ENCODE measurements around the gene ERG28.
A peak's percentile ranks its signal among the peaks of the same experiment; 100 is the strongest.
"Not testable (repeated sequence)": the region's sequence is repeated elsewhere in the genome, so short reads cannot be mapped to it uniquely, and the experiment has no call there.

Gene ERG28

GRCh38 chr14:75660630-75661498 is at the start of gene ERG28, which contains the start of gene TTLL5:
ERG28 (minus strand) TSS chr14:75660876; CDS start chr14:75657502, 3,374 bp downstream.
TTLL5 (plus strand) TSS chr14:75661246; CDS start chr14:75663150, 1,904 bp downstream.
- peak; percentile 94 to 100 (median 98) for DNase-seq

- peak in 53 of 58 donors; percentile 5 to 84 (median 52) for DNase-seq
These were observed 48.6 kb upstream of the ERG28 start for GRCh38 chr14:75709207-75709812.

DNA sequence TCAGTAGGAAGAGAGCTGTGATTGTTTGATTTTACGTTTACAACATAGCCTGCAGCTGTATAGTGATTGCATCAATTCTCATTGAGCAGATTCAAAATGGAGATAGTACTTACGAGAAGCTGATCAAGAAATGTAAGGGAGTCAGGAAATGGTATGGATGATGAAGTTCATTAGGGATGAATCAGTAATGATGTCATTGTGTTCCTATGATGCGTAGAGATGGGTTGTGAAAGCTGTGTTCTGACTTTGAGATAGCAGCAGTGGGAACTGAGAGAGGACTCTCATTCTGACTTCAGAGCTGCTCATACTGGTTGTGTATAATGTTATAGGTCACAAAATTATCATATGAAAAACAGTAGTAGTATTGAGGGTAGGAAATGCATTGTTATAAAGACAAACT is 44.3 kb upstream of the ERG28 start:
- no peak for DNase-seq

DNA sequence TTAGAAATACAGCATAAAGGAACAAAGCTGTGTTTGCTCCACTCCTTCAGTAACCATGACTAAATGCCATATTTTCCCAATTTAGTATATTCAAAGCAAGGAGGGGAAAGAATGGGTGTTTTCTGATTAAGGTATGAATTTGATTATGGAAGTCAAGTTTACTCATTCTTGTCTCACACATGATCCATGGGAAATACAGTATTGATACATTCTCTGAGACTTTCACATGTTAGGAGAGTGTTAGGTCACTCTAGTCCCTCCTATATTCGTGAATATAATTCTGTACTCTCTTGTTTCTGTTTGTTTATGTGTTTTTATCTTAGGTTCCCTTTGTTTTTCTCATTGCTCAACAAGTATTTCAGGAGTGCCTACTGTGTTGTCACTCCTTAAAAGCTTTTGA is 42.8 kb upstream of the ERG28 start:
- no peak for DNase-seq

DNA sequence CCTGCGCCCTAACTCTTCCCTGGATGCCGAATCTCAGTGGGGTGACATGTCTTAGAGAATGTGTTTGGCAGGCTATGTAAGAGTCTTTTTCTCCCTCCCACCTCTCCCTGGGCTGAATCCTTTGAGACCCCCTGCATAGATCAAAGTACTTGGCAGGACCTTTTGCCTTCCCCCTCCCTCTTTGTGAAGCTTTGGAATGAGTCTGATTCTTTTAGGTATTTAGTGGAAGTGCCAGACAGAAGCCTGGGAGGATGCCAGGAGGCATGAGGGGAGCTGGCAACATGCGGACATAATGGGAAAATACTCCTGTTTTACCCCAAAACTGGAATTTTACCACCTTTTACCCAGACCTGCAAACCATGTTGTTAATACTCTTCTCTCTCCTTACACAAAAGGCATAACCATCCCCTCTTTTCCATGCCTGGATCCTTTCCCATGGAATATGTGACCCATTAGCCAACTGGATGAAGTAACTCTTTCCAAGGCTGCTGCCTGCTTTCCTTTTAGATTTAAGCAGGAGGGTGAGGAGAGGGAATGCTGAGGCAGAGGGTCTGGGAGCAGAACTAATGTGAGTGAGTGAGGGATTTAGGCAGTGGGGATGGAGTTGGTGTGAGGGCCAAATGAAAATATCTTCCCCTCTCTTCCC is 42.1 kb upstream of the ERG28 start:
- DNase-seq: peak in 27 of 58 donors; percentile 1 to 66 (median 19)

- peak in 1 of 58 donors; percentile 13 for DNase-seq
These were observed 41.4 kb upstream of the ERG28 start for GRCh38 chr14:75702122-75702521.

- DNase-seq: no peak
These were observed 39.6 kb upstream of the ERG28 start for GRCh38 chr14:75700295-75700694.

DNA sequence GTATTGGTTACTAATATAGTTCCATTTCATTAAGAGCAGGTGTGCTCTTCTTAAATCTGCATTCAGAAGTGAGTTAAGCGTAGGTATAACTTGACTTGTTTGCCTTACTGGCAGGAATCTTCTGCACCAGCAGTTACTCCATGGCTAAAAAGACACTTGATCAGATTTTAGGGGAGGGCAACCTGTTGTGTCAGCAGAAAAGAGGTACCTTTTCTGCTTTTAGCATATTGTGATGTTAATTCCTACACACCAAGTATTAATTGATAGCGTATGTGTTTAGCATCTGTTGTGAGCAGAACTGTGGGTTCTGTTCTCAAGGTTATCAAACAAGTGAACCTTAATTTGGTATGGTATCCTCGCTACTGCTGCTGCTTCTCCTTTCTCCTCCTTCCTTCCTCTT is 38.7 kb upstream of the ERG28 start:
- DNase-seq: no peak

DNA sequence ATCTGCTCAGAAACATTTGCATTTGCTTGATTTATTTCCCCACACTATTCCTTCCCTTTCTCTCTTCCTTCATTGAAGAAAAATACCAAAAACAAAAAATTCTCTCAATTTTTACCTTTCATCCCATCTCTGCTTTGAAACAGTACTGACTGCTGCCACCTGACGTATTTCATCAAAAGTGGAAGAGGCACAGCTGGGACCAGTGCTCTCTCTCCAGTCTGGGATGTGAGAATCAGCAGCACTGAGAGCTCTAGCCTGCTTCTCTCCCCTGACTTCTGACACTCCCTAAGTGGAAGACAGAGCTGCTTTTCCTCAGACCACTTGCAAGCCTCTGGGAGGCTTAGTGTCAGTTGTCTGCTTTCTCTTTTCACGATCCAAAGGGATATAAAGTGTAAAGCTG is 37.2 kb upstream of the ERG28 start:
- no peak for DNase-seq

- peak in 5 of 58 donors; percentile 4 to 34 (median 14) for DNase-seq
These were observed 36.7 kb upstream of the ERG28 start for GRCh38 chr14:75697386-75697785.

- not testable (repeated sequence) for DNase-seq
These were observed 34.3 kb upstream of the ERG28 start for GRCh38 chr14:75695025-75695424.

GRCh38 chr14:75690010-75690409 is 29.3 kb upstream of the ERG28 start:
- DNase-seq: no peak

DNA sequence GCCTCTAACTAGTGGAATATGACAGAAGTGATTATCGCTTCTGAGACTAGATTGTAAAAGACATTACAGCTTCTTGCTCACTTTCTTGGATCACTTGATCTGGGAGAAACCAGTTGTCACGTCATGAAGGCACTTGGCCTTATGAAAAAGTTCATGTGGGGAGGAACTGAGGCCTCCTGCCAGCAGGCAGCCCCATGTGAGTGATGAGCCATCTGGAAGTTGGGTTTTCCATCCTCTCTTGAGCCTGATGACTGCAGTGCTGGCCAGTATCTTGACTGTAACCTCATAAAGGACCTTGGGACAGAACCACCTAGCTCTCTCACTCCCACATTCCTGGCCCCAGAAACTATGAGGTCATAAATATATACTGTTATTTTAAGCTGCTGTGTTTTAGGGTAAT is 28.3 kb upstream of the ERG28 start:
- no peak for DNase-seq

DNA sequence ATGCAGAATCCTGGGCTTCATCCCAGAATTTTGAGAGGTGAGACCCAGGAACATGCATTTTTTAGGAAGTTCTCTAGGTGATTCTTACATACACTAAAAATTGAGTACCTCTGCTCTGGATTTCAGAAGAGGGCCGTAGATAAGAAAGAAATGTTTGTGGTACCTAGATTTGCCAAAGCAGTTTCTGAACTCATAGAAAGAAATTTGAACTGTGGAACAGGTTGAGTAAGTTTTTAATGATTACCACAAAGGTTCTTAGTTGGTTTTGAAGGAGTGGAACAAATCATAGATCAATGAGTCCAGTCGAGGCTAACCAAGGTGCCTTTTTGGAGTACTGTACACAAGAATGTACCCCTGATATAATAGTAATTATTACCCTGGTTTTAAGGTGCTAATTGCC is 25.2 kb upstream of the ERG28 start:
- no peak for DNase-seq

DNA sequence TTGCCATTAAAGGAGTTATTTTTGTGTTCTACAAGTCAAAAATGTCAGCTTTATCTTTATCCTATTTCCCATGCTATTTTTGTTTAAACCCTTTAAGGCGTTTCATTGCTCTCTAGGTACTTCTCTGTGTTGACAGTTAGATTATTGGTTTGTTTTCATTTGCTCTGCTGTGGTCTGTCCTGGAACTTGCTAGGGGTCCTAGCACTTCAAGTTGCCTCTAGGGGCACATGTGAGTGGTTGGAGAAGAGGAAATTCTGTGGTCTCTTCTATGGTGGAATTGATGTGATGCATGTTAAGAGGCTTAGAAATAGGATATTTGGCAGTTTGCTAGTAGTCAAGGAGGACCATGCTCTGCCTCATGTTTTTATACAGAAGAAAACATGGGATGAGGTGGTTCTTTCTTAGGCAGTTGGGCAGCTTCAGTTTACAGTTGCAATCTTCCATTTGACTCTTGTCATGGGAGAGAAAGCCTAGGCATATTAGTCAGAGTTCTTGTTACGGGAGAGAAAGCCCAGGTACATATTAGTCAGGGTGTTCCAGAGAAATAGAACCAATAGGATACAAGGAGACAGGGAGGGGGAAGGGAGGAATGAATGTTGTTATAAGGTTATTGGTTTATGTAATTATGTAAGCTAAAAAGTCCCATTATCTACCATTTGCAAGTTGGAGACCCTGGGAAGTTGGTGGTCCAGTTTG is 14.7 kb upstream of the ERG28 start:
- no peak for DNase-seq

GRCh38 chr14:75673345-75674035 is 12.8 kb upstream of the ERG28 start:
- DNase-seq: no peak

- no peak for DNase-seq
These were observed 12.0 kb upstream of the ERG28 start for GRCh38 chr14:75672605-75673192.

DNA sequence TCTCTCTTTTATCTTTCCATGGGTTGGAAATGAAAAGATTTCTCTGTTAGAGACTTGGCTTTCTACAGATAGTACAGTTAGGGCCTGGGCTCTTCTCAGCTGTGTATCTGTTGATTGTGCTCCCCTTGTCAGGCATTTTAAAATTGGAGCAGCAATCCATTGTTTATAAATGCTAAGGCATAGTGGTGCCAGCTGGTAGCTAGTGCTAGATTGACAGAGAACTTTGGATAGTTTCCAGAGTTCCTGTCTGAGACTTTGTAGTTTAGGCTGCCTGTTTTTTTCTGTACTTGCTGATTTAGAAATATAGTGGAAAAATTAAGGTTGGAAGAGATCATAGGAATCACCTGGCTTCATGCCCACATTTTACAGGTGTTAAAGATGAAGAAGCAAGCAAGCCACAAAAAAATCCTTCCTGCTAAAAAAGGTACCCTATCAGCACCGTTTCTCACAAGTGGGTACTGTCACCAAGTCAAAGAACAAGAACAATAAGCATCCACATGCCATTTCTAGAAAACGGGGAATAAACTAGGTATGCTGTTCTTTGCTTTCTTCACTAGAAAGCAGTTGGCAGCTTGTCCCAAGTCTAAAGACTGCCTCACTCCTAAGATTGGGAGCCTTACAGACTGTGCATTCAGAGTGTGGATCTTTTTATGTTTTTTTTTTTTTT is 6.6 kb upstream of the ERG28 start:
- peak in 4 of 58 donors; percentile 1 to 32 (median 7) for DNase-seq

DNA sequence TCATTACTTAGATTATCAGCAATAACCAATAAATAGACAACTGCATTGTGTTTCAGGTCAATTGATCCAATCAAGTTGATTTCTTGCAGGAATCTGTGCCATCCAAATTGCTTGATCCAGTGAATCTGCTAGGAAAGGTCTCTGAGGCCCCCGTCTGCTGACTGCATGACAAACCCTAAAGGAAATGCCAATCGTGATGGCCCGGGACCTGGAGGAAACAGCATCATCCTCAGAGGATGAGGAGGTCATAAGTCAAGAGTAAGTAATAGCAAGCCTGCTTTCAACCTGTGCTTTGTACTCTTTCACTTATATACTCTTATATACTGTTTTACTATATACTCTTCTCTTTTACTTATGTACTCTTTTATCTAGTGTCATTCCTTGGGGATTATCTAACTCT is 2.3 kb upstream of the ERG28 start:
- DNase-seq: no peak

DNA sequence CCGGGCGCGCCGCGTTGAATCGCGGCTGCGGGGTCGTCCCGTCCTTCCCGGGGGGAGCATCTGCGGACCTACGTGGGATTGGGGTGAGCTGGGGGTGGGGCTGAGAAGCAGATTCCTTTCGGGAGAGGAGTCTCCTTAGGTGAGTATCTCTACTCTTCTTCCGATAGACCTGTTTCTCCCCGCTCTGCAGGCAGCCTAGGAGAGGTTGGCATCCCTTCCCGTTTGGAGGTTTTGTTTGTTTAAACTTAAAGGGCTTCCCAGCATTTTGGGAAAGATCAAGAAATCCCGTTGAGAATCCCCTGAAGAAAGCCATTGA is 781 bp upstream of the ERG28 start:
- no peak for DNase-seq
